ENCODE data around the gene CDC25B.

GRCh38 chr20:3820048-3820900 is 24.2 kb downstream of the CDC25B start, which contains the start of gene AP5S1:
- no peak for TF ChIP-seq EZH2 (IDR thresholded peaks at IDR 0.05; ENCODE audit: insufficient read depth, poor library complexity, severe bottlenecking)
- no peak for TF ChIP-seq EZH2phosphoT487 (IDR thresholded peaks at IDR 0.05; ENCODE audit: insufficient read depth, low read depth)
